ENCODE results near the gene ARHGEF33. TPM values are rescaled to one million over a fixed set of nuclear protein-coding genes. Genes with fewer than 3 reads are reported as not detected.

Gene ARHGEF33
- polyA plus RNA-seq, 3 donors from 2014 or later: not detected

GRCh38 chr2:39020383-39020782, 130.7 kb downstream of the ARHGEF33 start:
- peaks cover 0 to 9% of the 10 kb centered on the region in 2 donors for H3K4me1 Mint-ChIP-seq
- H3K9me3 Mint-ChIP-seq: no peaks in the 10 kb centered on the region
- no peak for DNase-seq
- no peak overlapping the region for H3K4me3 Mint-ChIP-seq
- peak overlapping the region in 1 of 6 donors; percentile 46 for H3K27ac Mint-ChIP-seq
- H3K27me3 Mint-ChIP-seq (ENCODE audit: low read depth in 3 of 3): no peaks in the 10 kb centered on the region
- peaks cover 0 to 12% (median 10%) of the 10 kb centered on the region in 3 donors for H3K36me3 Mint-ChIP-seq

GRCh38 chr2:39022642-39023235, 133.1 kb downstream of the ARHGEF33 start:
- Mint-ChIP-seq H3K4me1 (no peaks in the 10 kb centered on the region), H3K27me3 (ENCODE audit: low read depth in 3 of 3) (no peaks in the 10 kb centered on the region), H3K27ac (peak overlapping the region in 3 of 6 donors; percentile 4 to 81 (median 18))

GRCh38 chr2:39023649-39024048, 134.0 kb downstream of the ARHGEF33 start:
- Mint-ChIP-seq H3K4me3 (no peak overlapping the region), H3K9me3 (no peaks in the 10 kb centered on the region), H3K27me3 (ENCODE audit: low read depth in 3 of 3) (no peaks in the 10 kb centered on the region), H3K36me3 (peaks cover 4 to 23% (median 10%) of the 10 kb centered on the region in 3 donors), H3K4me1 (no peaks in the 10 kb centered on the region), H3K27ac (peak overlapping the region in 2 of 6 donors; percentile 17 to 53)
- no peak for DNase-seq

More at GRCh38 chr2:39022642-39023235, 133.1 kb downstream of the ARHGEF33 start:
- Mint-ChIP-seq H3K9me3 (no peaks in the 10 kb centered on the region), H3K36me3 (peaks cover 4 to 17% (median 10%) of the 10 kb centered on the region in 3 donors), H3K4me3 (no peak overlapping the region)
- no peak for DNase-seq

GRCh38 chr2:39024833-39025232, 135.2 kb downstream of the ARHGEF33 start:
- H3K4me3 Mint-ChIP-seq: no peak overlapping the region
- no peak overlapping the region for H3K27ac Mint-ChIP-seq
- peaks cover 4 to 23% (median 10%) of the 10 kb centered on the region in 3 donors for H3K36me3 Mint-ChIP-seq
- H3K9me3 Mint-ChIP-seq: no peaks in the 10 kb centered on the region
- no peak for DNase-seq
- H3K27me3 Mint-ChIP-seq (ENCODE audit: low read depth in 3 of 3): no peaks in the 10 kb centered on the region
- H3K4me1 Mint-ChIP-seq: no peaks in the 10 kb centered on the region

Other genes with a start within 250 kb of the ARHGEF33 start
- gene GALM, start 223.8 kb upstream of the ARHGEF33 start, polyA plus RNA-seq: 10 to 100 TPM in 2 of 3 donors, 1 to 10 TPM in 1; 7.0 to 14.9 (median 14.8) TPM
- gene SRSF7, start 138.5 kb upstream of the ARHGEF33 start, polyA plus RNA-seq: 100 to 1,000 TPM; 171 to 209 (median 203) TPM
- gene GEMIN6, start 111.7 kb upstream of the ARHGEF33 start, polyA plus RNA-seq: 10 to 100 TPM in 1 of 3 donors, 1 to 10 TPM in 2; 5.8 to 13.6 (median 7.9) TPM
- gene DHX57, start 13.9 kb upstream of the ARHGEF33 start, polyA plus RNA-seq: 1 to 10 TPM in 2 of 3 donors, under 1 TPM in 1; 0.93 to 6.9 (median 4.4) TPM
- gene MORN2, start 13.9 kb upstream of the ARHGEF33 start, polyA plus RNA-seq: 1 to 10 TPM; 3.1 to 7.8 (median 7.2) TPM
- 10 to 100 TPM in 1 of 3 donors, 1 to 10 TPM in 2; 3.6 to 12.8 (median 8.2) TPM for gene SOS1, start 231.2 kb downstream of the ARHGEF33 start, polyA plus RNA-seq